Adipose tissue (tissue), 3 donors: ENCODE results near the gene HHIPL1. TPM values are rescaled to one million over a fixed set of nuclear protein-coding genes. Genes with fewer than 3 reads are reported as not detected.

Source experiments
- H3K27ac ChIP-seq: one replicate; pipeline ENCODE4 v1.5.1; 2013; ENCODE audit warnings: low read depth, low read length
- WGBS, 3 donors: extraction: QIAGEN DNeasy Blood & Tissue Kit; methylation state at CpG; one replicate each; pipeline ENCODE4 v1.1.7; 2013; 5-methylcytosine and 5-hydroxymethylcytosine counted together
- polyA plus RNA-seq, 3 donors: library from polyadenylated mRNA; stranded (reverse); fragments of 200-250 nt; gene quantifications; one replicate each; pipeline ENCODE4 v1.2.3, GENCODE V29; 2013
- donor health status: healthy with polysubstance abuse.
- donor health status: Bipolar disorder and iron deficiency.
- donor health status: healthy.

HHIPL1 gene
- polyA plus RNA-seq, 3 donors, result 0.16 to 1.1 (median 0.90) TPM

DNA sequence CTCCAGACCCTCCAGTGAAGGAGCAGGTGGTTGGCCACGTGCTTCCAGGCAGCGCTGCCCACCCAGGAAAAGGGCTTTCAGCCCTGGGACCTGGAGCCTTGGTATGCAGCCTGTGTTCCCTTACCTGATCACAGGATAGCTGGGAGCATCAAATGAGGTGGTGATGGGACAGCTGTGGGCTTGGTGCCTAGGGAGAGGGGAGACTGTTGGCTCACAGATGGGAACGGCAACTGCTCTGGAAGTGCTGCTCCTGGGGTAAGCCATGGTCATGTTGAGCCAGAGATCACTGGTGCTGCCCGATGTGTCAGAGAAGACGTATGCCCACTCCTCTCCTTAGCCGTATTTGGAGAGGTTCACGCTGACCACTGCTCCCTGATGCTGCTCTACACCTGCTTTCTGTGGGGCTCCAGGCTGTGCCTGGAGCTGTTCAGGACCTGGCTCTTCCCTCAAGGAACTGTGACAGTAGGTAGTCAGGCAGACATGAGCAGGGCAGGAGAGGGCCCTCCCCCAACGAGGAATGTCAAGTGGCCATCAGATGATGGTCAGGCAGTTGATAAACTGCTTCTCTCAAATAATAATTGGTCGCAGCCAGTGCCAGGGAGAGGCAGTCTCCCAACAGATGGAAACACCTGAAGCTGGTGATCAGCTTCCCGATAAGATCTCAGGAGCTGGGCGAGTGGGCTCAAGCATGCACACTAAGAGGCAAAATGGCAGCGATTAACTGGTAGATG, 36.3 kb downstream of the HHIPL1 start:
- no peak overlapping the region for H3K27ac ChIP-seq
- WGBS, 3 donors, result 65 to 79% (median 76%) methylated on average over 12 of the region's 12 CpGs

DNA sequence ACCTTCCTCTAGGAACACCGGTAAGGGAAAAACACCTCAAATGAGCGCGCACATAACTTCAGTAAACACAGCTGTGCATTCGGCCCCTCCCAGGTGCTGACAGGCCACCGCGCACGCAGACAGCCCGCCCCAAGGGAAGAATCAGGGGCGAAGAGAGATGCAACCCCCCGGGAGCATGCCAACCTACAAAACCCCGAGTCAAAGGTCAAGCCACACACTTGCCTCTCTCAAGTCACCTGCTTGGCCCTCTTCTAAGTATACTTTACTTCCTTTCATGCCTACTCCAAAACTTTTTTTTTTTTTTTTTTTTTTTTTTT, 36.9 kb downstream of the HHIPL1 start:
- 65 to 77% (median 76%) methylated on average over 11 of the region's 11 CpGs for WGBS, 3 donors
- no peak overlapping the region for H3K27ac ChIP-seq

DNA sequence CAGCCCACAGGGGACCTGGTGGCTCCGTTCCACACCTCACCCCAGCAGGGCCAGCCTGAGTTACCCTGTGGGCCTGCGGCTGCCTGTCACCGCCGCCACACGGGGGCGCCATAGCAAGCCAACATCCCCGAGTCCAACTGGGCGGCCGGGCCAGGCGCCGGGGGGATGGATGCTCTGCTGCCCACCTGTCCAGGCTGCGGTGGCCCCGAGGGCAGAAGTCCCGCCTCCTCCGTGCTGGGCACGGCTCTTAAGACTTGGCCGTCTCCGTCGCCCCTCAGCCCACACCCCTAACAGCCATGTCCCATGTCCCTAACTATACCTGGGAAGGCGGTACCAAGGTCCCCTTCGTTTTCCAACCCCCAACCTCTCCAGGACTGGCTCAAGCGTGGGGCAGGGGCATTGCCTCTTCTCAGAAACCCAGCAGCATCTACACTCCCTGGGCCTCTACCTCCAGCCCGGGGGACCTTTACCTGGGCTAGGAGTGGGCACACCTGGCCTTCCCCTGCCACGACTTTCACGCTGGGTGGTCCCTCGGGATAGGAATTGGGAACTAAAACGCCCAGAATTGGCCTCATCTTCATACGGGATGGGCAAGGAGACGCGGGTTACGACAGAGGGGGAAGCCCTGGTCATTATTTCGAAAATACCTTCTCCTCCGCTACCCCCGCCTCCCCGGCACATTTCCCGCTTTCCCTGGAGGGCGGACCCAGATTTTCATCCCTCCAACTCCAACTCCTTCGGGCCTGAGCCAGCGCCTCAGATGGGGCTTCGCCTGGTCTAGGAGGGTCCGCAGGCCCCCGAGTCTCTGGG, 38.1 kb downstream of the HHIPL1 start:
- WGBS, 3 donors, result 0 to 1% (median 1%) methylated on average over 41 to 42 of the region's 42 CpGs

DNA sequence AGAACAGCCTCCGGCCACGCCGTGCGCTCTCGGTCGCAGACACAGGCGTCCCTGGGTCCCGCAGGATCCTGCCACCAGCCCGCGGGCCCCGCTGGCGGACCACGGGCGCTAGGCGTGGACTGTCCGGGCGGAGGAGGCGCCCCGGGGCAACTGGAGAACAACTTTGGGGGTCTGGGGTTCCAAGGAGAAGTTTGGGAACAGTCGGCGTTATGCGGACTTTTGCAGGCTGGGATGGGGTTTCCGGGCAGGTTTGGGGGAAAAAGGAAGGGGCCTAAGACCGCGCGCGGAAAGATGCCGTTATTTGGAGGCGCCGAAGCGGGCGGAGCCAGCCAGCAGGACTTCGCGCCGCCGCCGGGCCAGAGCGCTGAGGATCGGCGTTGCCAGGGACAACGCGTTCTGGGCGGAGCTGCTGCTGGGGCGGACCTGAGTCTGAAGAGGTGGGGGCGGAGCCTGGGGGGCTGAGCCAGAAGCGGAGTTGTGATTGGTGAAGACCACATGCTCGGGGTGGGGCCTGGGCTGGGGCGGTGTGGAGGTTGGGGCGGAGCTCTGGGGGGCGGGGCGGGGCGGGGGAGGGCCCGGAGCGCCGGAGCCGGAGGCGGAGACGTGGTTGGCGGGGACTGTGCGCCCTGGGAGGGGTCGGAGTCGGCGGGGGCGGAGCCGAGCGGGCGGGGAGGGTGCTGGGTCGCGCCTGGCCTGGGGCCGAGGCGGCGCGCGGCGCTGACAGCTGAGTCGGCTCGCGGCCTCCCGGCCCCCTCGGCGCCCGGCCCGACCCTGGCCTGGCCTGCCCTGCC, 38.9 kb downstream of the HHIPL1 start, which contains the start of gene CYP46A1:
Gene CYP46A1, plus strand, starts transcription at position 680 of the 791 bp plus-strand sequence. CDS start 120 bp downstream, outside the sequence.
- 0 to 1% (median 0%) methylated on average over 48 to 83 of the region's 83 CpGs for WGBS, 3 donors
- H3K27ac ChIP-seq, result peak within 1 kb of the TSS; percentile 61

More for the DNA sequence above, 38.1 kb downstream of the HHIPL1 start:
- peak overlapping the region; percentile 61 for H3K27ac ChIP-seq

DNA sequence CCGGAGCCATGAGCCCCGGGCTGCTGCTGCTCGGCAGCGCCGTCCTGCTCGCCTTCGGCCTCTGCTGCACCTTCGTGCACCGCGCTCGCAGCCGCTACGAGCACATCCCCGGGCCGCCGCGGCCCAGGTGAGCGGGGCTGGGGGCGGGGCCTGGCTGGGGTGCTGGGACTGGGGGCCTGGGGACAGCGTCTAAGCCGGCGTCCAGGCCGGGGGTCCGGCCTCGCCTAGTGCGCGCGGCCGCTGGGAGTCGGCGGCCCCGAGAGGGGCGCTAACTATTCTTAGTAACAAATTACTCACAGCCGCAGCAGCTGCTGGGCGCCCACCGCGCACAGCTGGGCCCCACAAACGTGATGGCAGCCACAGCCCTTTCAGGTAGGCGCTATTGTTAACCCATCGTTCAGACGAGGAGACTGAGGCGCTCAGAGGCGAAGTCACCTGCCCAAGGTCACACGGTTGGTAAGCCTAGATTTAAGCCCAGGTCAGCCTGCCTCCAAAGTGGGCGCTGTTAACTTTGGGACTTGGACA, 39.5 kb downstream of the HHIPL1 start:
- no peak overlapping the region for H3K27ac ChIP-seq
- WGBS, 3 donors, result 5 to 6% (median 5%) methylated on average over 29 to 45 of the region's 45 CpGs

DNA sequence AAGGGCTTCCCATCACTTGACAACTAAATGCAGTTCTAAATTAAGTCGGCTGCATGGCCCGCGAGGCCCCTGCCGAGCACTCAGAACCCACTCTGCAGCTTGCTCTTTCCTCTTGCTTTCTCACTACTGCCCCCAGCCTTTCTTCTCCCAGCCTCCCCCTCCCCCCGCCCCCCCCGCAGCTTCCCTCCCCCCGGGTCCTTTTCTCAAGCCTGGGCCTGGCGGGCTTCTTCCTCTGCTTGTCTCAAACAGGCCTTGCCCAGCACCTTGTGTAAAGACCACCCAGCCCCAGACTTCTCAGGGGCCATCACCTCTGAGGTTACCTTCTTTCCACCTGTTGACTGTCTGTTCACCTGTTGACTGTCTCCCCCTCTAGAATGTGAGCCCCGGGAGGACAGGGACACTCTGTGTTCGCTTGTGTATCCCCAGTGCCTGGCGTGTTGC, 40.2 kb downstream of the HHIPL1 start:
- no peak overlapping the region for H3K27ac ChIP-seq
- 66 to 77% (median 69%) methylated on average over 7 to 11 of the region's 11 CpGs for WGBS, 3 donors

DNA sequence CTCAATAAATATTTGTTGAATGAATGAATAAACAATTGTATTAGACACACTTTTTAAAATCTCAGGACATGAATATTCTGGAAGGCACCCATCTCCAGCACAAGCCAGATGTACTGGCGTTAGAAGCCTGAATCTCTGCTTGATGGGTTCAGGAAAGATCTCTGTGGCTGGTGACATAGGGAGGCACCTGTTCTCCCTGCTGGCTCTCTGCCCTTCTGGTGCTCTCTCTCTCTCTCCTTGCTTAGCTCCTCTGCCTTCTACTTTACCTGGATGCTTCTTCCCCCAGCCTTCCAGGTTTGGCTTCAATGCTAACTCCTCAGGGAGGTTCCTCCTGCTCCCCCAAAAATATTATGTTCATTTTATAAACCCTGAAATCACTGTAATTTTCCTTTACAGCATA, 40.7 kb downstream of the HHIPL1 start:
- WGBS, 3 donors, result 50 to 83% (median 59%) methylated on average over 1 of the region's 1 CpG
- H3K27ac ChIP-seq, result no peak overlapping the region

DNA sequence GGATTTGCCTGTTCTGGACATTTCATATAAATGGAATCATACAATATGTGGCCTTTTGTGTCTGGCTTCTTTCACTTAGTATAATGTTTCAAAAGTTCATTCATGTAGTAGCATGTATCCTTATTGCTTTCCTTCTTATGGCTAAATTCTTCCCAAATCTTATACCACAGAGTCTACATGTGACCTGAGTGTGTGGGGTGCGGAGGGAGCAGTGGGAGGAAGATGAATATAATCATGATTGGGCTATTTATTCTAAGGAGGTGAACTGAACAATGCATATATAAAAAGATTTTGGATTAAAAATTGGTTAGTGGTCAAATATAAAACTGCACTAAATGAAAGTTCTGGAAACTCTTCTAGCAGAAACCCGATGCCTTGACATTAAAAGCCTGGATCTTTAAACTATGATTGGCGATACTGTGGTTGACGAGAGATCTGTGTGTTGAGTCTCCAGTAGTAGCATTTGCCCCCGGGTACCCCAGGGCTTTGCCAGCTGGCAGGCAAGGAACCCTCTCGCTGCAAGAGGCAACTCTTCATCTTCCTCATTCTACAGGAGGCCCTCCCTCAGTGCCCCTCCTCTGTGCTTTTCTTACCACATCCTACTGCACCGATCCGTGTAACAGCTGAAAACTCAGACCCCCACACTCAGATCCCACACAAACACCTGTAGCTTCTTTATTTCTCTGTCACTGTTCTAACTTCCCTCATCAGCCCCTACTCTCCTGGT, 41.8 kb downstream of the HHIPL1 start:
- 68 to 81% (median 79%) methylated on average over 8 of the region's 8 CpGs for WGBS, 3 donors
- H3K27ac ChIP-seq, result no peak overlapping the region

DNA sequence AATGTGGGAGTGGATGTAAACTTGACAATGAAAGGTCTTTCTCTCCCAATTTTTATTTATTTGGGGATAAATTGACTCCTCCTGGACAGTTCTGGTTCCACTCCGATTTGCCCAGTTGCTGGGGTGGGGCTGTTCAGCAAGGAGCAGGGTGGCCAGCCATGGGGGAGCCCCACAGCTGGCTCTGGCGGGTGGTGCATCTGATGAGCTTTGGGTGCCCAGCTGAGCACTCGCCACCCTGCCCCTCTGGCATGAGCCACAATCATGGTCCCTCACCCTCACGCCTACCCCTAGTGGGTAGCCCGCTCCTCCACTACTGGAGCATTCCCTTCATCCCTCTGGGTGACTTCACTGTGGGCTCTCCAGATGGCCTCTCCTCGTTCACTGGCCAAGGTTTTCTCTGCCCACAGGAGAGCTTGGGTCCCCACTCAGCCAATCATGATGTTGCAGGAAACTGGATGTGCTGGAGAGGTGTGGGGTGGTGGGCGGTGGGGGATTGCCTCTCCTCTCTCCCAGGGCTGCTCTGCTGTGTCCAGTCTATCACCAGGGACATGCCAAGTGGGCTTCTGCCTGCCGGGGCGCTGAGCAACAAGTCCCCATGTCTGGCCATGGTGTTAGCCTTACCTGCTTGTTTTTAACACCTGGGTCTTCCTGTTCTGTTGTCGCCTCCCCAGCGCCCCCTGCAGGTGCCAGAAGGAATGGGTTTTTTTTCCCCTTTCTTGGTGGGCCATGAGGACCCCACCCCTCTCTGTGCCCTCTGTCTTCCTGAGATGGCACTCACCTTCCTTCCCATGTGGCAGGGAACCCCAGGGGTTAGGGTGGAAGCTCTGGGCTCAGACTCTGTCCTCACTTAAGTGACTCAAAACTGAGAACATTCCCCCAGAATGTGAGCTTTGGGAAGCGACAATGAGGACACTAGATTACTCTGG, 42.6 kb downstream of the HHIPL1 start:
- WGBS, 3 donors, result 63 to 67% (median 64%) methylated on average over 12 of the region's 12 CpGs
- no peak overlapping the region for H3K27ac ChIP-seq

DNA sequence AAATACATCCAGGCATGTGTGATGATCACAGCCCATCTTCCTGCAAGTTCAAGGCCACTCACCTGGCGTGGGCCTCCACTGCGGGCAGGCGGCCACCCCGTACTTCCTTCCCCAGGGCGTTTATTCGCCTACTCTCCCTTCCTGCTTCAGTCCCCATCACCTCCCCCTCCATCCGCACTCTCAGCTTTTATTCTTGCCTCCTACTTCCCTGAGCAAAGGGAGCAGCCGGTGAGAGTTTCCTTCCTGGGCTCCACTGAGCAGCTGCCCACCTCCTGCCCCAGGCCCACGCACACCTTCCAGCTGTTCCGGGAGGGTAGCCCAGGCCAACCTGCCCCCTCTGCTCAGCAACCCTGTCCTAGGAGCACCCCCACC, 43.3 kb downstream of the HHIPL1 start:
- 29 to 78% (median 49%) methylated on average over 10 of the region's 10 CpGs for WGBS, 3 donors
- H3K27ac ChIP-seq, result no peak overlapping the region

DNA sequence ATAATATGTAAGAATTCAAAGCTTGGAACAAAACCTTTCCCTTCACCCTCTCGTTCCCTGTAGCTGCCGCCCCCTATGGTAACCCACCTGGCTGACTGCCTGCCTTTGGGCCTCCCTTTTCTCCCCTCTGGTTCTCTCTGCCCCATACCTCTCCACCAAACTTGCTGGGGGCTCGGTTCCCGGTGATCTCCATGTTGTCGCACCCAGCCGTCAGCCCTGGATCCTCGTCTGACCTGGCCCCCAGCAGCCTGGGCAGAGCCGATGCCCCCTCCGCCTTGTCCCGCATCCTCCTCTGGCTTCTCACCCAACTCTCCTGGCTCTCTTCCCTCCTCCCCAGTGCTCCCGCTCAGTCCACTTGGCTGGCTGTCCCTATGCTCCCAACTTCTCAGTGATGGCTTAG, 43.7 kb downstream of the HHIPL1 start:
- 73 to 92% (median 79%) methylated on average over 11 of the region's 11 CpGs for WGBS, 3 donors

DNA sequence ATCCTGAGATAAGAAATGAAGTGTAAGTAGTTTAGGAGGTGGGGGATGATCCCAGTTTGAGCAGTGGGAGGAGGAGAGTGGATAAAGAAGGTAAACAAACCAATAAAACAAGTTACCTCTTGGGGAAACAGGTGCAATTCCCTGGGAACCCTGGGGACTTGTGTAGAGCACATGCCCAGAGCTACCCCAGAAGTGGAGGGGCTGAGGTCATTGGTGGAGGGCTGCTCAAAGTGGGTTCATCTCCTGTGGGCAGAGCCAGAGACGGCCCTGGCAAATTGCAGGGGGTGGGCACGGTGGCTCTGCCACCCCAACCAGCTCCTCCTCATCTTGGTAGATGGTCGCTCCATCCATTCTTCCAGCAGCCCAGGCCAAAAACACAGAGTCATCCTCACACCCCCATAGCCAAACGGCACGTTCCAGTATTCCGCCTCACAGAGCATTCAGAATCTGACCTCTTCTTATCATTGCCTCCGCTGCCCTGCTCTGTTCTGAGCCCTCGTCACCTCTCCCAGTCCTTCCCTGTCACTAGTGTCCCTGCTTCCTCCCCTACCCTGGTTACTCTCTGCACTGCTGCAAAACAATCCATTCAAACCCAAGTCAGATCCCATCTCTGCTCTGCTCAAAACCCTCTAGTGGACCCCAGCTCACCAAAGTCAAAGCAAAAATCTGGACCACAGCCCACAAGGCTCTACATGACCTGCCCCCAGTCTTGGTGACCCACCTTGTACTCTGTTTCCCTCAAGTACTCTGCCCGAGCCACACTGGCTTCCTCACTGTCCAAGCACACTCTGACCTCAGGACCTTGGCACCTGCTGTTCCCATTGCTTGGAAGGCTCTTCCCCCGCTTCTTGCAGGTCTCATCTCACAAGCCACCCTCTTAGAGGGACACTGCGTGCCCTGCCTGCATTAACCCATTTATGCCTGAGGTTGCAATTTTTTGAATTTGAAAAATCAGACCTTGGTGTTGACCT, 44.6 kb downstream of the HHIPL1 start:
- WGBS, 3 donors, result 88 to 94% (median 89%) methylated on average over 11 of the region's 11 CpGs
- H3K27ac ChIP-seq, result no peak overlapping the region

More for the DNA sequence above, 43.7 kb downstream of the HHIPL1 start:
- H3K27ac ChIP-seq, result no peak overlapping the region

DNA sequence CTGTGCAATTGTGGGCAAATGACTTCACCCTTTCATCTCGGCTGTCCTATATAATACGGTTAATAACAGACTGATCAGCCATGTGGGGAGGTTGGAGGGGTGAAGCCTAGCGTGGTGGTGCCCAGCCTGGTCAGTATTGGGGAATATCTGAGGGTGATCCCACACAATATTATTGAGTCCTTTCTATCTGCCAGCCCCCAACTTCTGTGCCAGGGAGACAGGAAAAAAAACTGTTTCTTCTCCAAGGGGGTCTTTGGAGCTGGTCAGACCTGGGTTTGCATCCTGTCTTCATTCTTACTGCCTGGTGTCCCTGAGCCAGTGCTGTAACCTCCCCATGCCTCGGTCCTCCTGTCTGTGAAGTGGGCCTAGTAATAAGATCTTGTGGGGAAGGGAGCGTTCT, 45.7 kb downstream of the HHIPL1 start:
- WGBS, 3 donors, result 80 to 89% (median 84%) methylated on average over 5 of the region's 5 CpGs
- H3K27ac ChIP-seq, result no peak overlapping the region

DNA sequence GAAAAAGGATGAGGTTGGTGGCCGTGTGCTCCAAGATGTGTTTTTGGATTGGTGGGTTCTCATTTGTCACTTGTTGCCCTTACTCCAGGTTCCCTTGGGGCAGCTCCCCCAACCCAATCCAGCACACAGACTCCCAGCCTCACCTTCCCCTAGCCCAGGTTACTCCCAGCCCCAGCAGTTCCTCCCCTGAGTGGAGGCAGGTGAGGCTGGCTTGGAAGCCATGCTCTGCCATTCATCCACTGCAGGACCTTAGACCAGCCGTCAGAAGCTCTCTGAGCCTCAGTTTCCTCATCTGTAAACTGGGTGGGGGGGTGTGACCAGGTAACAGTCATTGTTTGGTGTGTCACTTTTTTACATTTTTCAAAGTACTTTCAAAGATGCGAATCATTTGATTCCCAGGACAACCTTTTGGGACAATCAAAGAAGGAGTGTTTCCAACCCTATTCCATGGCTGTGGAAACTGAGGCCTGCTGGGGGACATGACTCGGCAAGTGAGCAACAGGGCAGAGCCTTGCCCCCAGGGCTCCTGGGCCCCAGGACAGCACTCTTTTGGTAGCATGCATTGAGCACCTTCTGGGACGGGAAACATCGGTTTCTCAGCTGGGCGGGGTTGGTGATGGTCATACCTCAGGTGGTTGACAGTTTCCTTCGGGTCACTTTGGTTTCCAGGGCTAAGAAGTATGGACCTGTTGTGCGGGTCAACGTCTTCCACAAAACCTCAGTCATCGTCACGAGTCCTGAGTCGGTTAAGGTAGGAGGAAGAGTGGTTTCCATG, 46.4 kb downstream of the HHIPL1 start:
- no peak overlapping the region for H3K27ac ChIP-seq
- WGBS, 3 donors, result 87 to 94% (median 93%) methylated on average over 13 of the region's 13 CpGs

DNA sequence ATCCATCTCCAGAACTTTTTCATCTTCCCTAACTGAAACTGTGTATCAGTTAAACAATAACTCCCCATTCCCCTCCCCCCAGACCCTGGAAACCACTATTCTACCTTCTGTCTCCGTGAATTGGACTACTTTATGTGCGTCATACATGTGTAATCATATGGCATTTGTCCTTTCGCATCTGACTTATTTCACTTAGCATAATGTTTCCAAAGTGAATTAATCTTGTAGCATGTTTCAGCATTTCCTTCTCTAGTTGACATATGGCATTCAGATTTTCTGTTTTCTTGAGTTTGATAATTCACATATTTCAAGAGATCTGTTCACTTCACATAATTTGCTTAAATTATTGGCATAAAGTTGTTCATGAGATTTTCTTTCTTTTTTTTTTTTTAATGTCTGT, 49.0 kb downstream of the HHIPL1 start:
- 77 to 94% (median 93%) methylated on average over 3 of the region's 3 CpGs for WGBS, 3 donors

More for the DNA sequence above, 49.0 kb downstream of the HHIPL1 start:
- no peak overlapping the region for H3K27ac ChIP-seq
